Measurements from ENCODE around the gene SUCNR1.

Gene SUCNR1

GRCh38 chr3:151901644-151902285, 28.3 kb downstream of the SUCNR1 start:
- no peak for ATAC-seq (replicated peaks)
- peaks cover 0 to 1% of the 10 kb centered on the region in 2 donors for H3K9me3 Mint-ChIP-seq
- peaks cover 0 to 8% of the 10 kb centered on the region in 2 donors for H3K27me3 Mint-ChIP-seq
- H3K36me3 Mint-ChIP-seq = no peaks in the 10 kb centered on the region
- DNase-seq = no peak
- H3K4me3 Mint-ChIP-seq = no peak overlapping the region
- H3K4me1 Mint-ChIP-seq = peaks cover 13 to 31% of the 10 kb centered on the region in 2 donors
- no peak overlapping the region for H3K27ac Mint-ChIP-seq

- no peak overlapping the region for H3K27ac Mint-ChIP-seq
- DNase-seq (no peak), ATAC-seq (replicated peaks) (no peak)
- no peaks in the 10 kb centered on the region for H3K36me3 Mint-ChIP-seq
- H3K27me3 Mint-ChIP-seq = peaks cover 0 to 8% of the 10 kb centered on the region in 2 donors
- H3K4me3 Mint-ChIP-seq = no peak overlapping the region
- peaks cover 0 to 1% of the 10 kb centered on the region in 2 donors for H3K9me3 Mint-ChIP-seq
- peaks cover 13 to 31% of the 10 kb centered on the region in 2 donors for H3K4me1 Mint-ChIP-seq
Measured at GRCh38 chr3:151903501-151903991, 30.1 kb downstream of the SUCNR1 start.

DNA sequence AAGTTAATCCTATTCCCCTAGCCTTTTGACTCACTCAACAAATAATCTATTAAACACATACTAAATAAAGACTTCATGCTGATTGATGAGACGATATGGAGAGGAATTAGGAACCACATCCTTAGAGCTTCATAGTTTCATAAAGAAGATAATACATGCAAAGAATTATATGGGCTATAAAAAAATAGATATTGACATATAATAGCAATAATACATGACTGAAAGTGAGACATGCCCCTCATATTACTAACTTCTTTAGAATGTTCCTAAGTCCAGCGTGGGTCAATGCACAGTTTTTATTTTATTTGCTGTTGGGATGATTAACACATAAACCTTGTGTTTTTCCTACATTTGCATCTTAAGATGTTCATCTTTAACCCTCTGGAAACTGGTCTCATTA, 32.2 kb downstream of the SUCNR1 start:
- no peak for DNase-seq
- H3K27me3 Mint-ChIP-seq = peaks cover 0 to 8% of the 10 kb centered on the region in 2 donors
- no peaks in the 10 kb centered on the region for H3K9me3 Mint-ChIP-seq
- H3K4me3 Mint-ChIP-seq = no peak overlapping the region
- no peak for ATAC-seq (replicated peaks)
- H3K36me3 Mint-ChIP-seq = no peaks in the 10 kb centered on the region
- no peak overlapping the region for H3K27ac Mint-ChIP-seq
- peaks cover 7 to 17% of the 10 kb centered on the region in 2 donors for H3K4me1 Mint-ChIP-seq

GRCh38 chr3:151906751-151907150, 33.3 kb downstream of the SUCNR1 start:
- no peak for DNase-seq
- Mint-ChIP-seq H3K27ac (no peak overlapping the region), H3K9me3 (peaks cover 1 to 8% of the 10 kb centered on the region in 2 donors), H3K27me3 (peaks cover 0 to 2% of the 10 kb centered on the region in 2 donors), H3K4me1 (peaks cover 1 to 9% of the 10 kb centered on the region in 2 donors), H3K36me3 (peaks cover under 1 to 1% of the 10 kb centered on the region in 2 donors), H3K4me3 (no peak overlapping the region)
- ATAC-seq (replicated peaks) = no peak

- Mint-ChIP-seq H3K4me3 (no peak overlapping the region), H3K27me3 (no peaks in the 10 kb centered on the region), H3K9me3 (peaks cover 6 to 11% of the 10 kb centered on the region in 2 donors), H3K36me3 (peaks cover 1 to 3% of the 10 kb centered on the region in 2 donors), H3K27ac (no peak overlapping the region), H3K4me1 (peaks cover 0 to 5% of the 10 kb centered on the region in 2 donors)
- DNase-seq (no peak), ATAC-seq (replicated peaks) (no peak)
Measured at GRCh38 chr3:151908399-151908798, 35.0 kb downstream of the SUCNR1 start.

- Mint-ChIP-seq H3K27ac (no peak overlapping the region), H3K9me3 (peaks cover 6 to 11% of the 10 kb centered on the region in 2 donors), H3K4me1 (no peaks in the 10 kb centered on the region), H3K36me3 (peaks cover 1 to 3% of the 10 kb centered on the region in 2 donors), H3K4me3 (no peak overlapping the region), H3K27me3 (no peaks in the 10 kb centered on the region)
- no peak for DNase-seq
- ATAC-seq (replicated peaks) = no peak
Measured at GRCh38 chr3:151909681-151910405, 36.4 kb downstream of the SUCNR1 start.

DNA sequence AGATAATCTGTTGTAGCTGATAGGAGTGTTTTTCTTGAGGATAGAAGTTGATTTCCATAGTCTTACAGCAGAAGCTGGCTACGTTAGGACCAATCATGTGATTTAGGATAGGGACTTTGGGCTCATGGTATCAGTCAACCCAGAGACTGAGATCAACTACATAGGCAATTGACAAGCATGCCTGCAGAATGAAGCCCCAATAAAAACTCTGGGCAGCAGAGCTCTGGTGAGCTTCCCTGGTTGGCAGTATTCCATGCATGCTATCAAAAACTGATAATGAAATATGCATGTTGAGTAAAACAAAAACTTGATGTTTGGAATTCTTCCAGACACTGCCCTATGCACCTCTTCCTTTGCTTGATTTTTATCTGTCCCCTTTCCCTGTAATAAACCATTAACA, 38.0 kb downstream of the SUCNR1 start:
- no peak overlapping the region for H3K27ac Mint-ChIP-seq
- H3K4me1 Mint-ChIP-seq = no peaks in the 10 kb centered on the region
- H3K4me3 Mint-ChIP-seq = no peak overlapping the region
- H3K27me3 Mint-ChIP-seq = no peaks in the 10 kb centered on the region
- no peak for DNase-seq
- ATAC-seq (replicated peaks) = no peak
- peaks cover 1 to 3% of the 10 kb centered on the region in 2 donors for H3K36me3 Mint-ChIP-seq
- peaks cover 6 to 11% of the 10 kb centered on the region in 2 donors for H3K9me3 Mint-ChIP-seq

DNA sequence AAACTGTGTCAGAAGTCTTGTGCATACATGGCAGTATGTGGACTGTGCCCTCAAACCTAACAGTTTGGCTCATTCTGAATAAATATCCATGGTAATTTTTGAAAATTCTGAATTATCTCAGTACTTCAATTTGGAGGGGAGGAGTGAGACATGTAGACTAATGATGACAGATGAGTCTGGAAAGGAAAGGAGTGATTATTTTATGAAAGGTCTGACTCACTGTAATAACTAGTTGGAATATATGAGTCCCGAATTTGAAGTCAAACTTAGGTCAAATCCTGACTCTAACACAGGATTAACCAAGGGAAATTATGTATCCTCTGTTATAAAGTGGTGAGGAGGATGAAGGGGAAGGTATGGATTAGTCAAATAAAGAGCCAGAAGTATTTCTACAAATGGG, 38.6 kb downstream of the SUCNR1 start:
- peaks cover 6 to 11% of the 10 kb centered on the region in 2 donors for H3K9me3 Mint-ChIP-seq
- H3K36me3 Mint-ChIP-seq = peaks cover 1 to 3% of the 10 kb centered on the region in 2 donors
- no peak overlapping the region for H3K4me3 Mint-ChIP-seq
- H3K27me3 Mint-ChIP-seq = no peaks in the 10 kb centered on the region
- no peaks in the 10 kb centered on the region for H3K4me1 Mint-ChIP-seq
- ATAC-seq (replicated peaks) (no peak), DNase-seq (no peak)
- no peak overlapping the region for H3K27ac Mint-ChIP-seq

DNA sequence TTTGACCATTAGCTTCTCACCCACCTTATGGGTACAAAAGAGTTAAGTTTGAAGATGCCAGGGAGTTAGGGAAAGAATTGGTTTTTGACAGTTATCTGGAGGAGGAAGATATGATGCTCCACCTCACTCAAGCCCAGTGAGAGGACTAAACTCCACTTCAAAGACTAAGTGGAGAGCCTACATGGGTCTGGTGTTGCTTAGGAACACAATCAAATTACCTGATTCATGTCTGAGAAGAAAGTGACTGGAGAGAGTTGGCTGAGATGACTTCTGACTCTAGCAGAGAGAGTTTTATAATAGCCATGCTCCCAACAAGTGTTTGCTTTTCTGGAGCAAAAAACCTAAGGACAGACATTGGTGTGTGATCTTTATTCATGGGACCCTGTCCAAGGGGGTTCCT, 43.3 kb downstream of the SUCNR1 start:
- Mint-ChIP-seq H3K27me3 (no peaks in the 10 kb centered on the region), H3K36me3 (peaks cover 0 to 3% of the 10 kb centered on the region in 2 donors), H3K27ac (peak overlapping the region; percentile 38), H3K4me3 (no peak overlapping the region), H3K4me1 (peaks cover 4 to 11% of the 10 kb centered on the region in 2 donors), H3K9me3 (peaks cover 3 to 4% of the 10 kb centered on the region in 2 donors)
- ATAC-seq (replicated peaks) (no peak), DNase-seq (no peak)

GRCh38 chr3:151918253-151919029, 45.0 kb downstream of the SUCNR1 start:
- Mint-ChIP-seq H3K9me3 (no peaks in the 10 kb centered on the region), H3K36me3 (no peaks in the 10 kb centered on the region), H3K27me3 (no peaks in the 10 kb centered on the region), H3K4me3 (no peak overlapping the region), H3K27ac (no peak overlapping the region), H3K4me1 (peaks cover 4 to 11% of the 10 kb centered on the region in 2 donors)
- DNase-seq = no peak
- peak; percentile 64 to 67 for ATAC-seq (replicated peaks)

- Mint-ChIP-seq H3K36me3 (no peaks in the 10 kb centered on the region), H3K27ac (no peak overlapping the region), H3K27me3 (no peaks in the 10 kb centered on the region), H3K4me1 (peaks cover 4 to 11% of the 10 kb centered on the region in 2 donors), H3K9me3 (no peaks in the 10 kb centered on the region), H3K4me3 (no peak overlapping the region)
- DNase-seq (no peak), ATAC-seq (replicated peaks) (no peak)
Measured at GRCh38 chr3:151919030-151919328, 45.5 kb downstream of the SUCNR1 start.

DNA sequence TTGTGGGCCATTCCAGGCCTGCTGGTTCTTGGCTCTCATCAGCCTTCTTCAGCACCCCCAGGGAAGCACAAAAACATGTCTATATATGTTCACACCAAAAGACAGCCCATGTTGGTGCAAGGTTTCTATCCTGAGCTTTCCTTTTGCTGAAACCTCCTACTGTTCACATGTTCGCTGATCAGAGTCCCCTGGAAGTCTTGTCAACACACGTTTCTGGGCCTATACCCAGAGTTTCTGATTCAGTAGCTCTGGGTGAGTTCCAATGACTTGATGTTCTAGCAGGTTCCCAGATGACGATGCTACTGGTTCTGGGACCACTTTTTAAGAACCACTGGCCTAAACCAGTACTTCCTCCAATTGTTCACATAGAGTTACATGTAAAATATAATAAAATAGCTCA, 46.0 kb downstream of the SUCNR1 start:
- peaks cover 4 to 11% of the 10 kb centered on the region in 2 donors for H3K4me1 Mint-ChIP-seq
- ATAC-seq (replicated peaks) (no peak), DNase-seq (no peak)
- H3K27me3 Mint-ChIP-seq = no peaks in the 10 kb centered on the region
- no peaks in the 10 kb centered on the region for H3K36me3 Mint-ChIP-seq
- H3K9me3 Mint-ChIP-seq = no peaks in the 10 kb centered on the region
- H3K27ac Mint-ChIP-seq = no peak overlapping the region
- no peak overlapping the region for H3K4me3 Mint-ChIP-seq

DNA sequence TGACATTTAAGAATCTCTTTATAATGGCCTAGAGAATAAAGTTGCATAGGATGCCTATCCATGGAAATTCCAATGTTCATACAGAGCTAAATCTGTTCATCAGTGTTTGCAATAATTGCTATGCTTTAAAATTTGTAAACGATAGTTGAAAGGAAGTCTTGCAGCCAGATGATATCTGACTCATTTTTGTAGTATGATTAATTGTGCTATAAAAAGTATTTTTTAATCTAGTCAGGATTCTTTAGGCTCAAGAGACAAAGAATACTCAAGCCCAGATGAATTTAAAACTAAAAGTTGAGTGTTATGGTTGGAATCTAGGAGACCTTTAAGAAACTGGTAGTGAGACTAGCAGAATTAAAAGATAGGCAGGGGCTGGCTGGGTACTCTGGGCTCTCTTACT, 50.5 kb downstream of the SUCNR1 start:
- Mint-ChIP-seq H3K27ac (no peak overlapping the region), H3K9me3 (no peaks in the 10 kb centered on the region), H3K4me1 (no peaks in the 10 kb centered on the region), H3K4me3 (no peak overlapping the region), H3K36me3 (no peaks in the 10 kb centered on the region), H3K27me3 (no peaks in the 10 kb centered on the region)
- ATAC-seq (replicated peaks) (no peak), DNase-seq (no peak)

DNA sequence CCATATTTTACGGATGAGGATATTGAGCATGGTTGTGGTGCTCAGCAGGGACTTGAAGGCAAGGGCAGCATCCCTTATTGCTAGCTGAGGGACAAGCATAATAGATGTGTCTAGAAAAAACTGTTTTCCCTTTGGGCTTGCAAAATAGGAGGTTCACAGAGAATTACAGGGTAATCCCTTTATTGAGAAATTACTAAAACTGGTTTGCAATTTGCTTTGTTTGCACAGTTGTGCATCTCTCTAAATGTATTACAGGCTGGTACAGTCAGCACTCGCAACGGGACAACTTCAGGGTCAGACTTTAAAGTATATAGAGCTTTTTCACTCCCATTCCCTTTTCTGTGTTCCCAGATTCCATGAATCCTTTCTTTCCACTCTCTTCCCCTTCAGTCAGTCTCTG, 51.3 kb downstream of the SUCNR1 start:
- H3K4me1 Mint-ChIP-seq = no peaks in the 10 kb centered on the region
- no peaks in the 10 kb centered on the region for H3K9me3 Mint-ChIP-seq
- ATAC-seq (replicated peaks) = no peak
- H3K4me3 Mint-ChIP-seq = no peak overlapping the region
- no peak overlapping the region for H3K27ac Mint-ChIP-seq
- H3K27me3 Mint-ChIP-seq = no peaks in the 10 kb centered on the region
- H3K36me3 Mint-ChIP-seq = no peaks in the 10 kb centered on the region
- no peak for DNase-seq

All from stimulated activated naive B cell treated with anti-CD40 and anti-IgM and Interleukin-4, amounts not matched to agents 10 μg/mL and 1 μg/mL and 100 μg/mL, for 72 hours (primary cell).